C4-2B (cell line): Measurements from ENCODE around the gene SYT10.
"Not testable (repeated sequence)": the region's sequence is repeated elsewhere in the genome, so short reads cannot be mapped to it uniquely, and the experiment has no call there.

Experiments
- H3K27ac ChIP-seq: fragments of 450-650 bp; 2 replicates; pipeline ENCODE4 v1.5.1; 2017
- CTCF ChIP-seq: fragments of 450-650 bp; conservative IDR thresholded peaks from 2 replicates; pipeline ENCODE4 v1.5.1; 2017; ENCODE audit warnings: mild to moderate bottlenecking
- ZFX ChIP-seq: fragments of 450-650 bp; IDR thresholded peaks from 2 replicates; pipeline ENCODE4 v1.6.1; 2017

The SYT10 gene

GRCh38 chr12:33431648-33432047 is 8.0 kb downstream of the SYT10 start:
- H3K27ac ChIP-seq, result no peak overlapping the region
- TF ChIP-seq ZFX, result no peak
- TF ChIP-seq CTCF, result no peak

- TF ChIP-seq ZFX (no peak), CTCF (no peak)
- H3K27ac ChIP-seq, result no peak overlapping the region
Measured at GRCh38 chr12:33429468-33429867, 10.2 kb downstream of the SYT10 start.

- TF ChIP-seq CTCF (peak; percentile 66), ZFX (no peak)
- H3K27ac ChIP-seq, result no peak overlapping the region
Measured at GRCh38 chr12:33427071-33427470, 12.5 kb downstream of the SYT10 start.

- TF ChIP-seq ZFX (no peak), CTCF (no peak)
Measured at GRCh38 chr12:33423706-33424105, 15.9 kb downstream of the SYT10 start.

GRCh38 chr12:33412410-33412809 is 27.2 kb downstream of the SYT10 start:
- H3K27ac ChIP-seq, result not testable (repeated sequence)

More at GRCh38 chr12:33423706-33424105, 15.9 kb downstream of the SYT10 start:
- H3K27ac ChIP-seq, result no peak overlapping the region

- no peak overlapping the region for H3K27ac ChIP-seq
Measured at GRCh38 chr12:33383503-33383902, 56.1 kb downstream of the SYT10 start.

GRCh38 chr12:33376153-33376552 is 63.5 kb downstream of the SYT10 start:
- no peak for TF ChIP-seq ZFX
- no peak for TF ChIP-seq CTCF
- H3K27ac ChIP-seq, result no peak overlapping the region

More at GRCh38 chr12:33383503-33383902, 56.1 kb downstream of the SYT10 start:
- TF ChIP-seq ZFX, result no peak
- TF ChIP-seq CTCF, result no peak

- H3K27ac ChIP-seq, result no peak overlapping the region
- TF ChIP-seq ZFX, result no peak
- no peak for TF ChIP-seq CTCF
Measured at GRCh38 chr12:33370318-33370717, 69.3 kb downstream of the SYT10 start.
